22Rv1 (cell line): ENCODE data around the gene GFOD1.
"Not testable (repeated sequence)": the region's sequence is repeated elsewhere in the genome, so short reads cannot be mapped to it uniquely, and the experiment has no call there.

Source experiments
- H3K27ac ChIP-seq: fragments of 450-650 bp; 2 replicates; pipeline ENCODE4 v1.5.1; 2017
- CTCF ChIP-seq: fragments of 450-650 bp; IDR thresholded peaks from 2 replicates; pipeline ENCODE4 v1.5.1; 2017; ENCODE audit warnings: mild to moderate bottlenecking
- ZFX ChIP-seq: fragments of 450-650 bp; IDR thresholded peaks from 2 replicates; pipeline ENCODE4 v1.6.1; 2017; ENCODE audit warnings: antibody characterized with exemption, borderline replicate concordance

The GFOD1 gene

GRCh38 chr6:13517116-13517515 lies 29.7 kb upstream of the GFOD1 start:
- H3K27ac ChIP-seq = no peak overlapping the region
- TF ChIP-seq CTCF (no peak), ZFX (no peak)

- TF ChIP-seq CTCF (no peak), ZFX (no peak)
- H3K27ac ChIP-seq = no peak overlapping the region
Observed at GRCh38 chr6:13515912-13516311, 28.5 kb upstream of the GFOD1 start.

- TF ChIP-seq ZFX (no peak), CTCF (no peak)
- H3K27ac ChIP-seq = no peak overlapping the region
Observed at GRCh38 chr6:13513626-13514502, 26.5 kb upstream of the GFOD1 start.

- TF ChIP-seq ZFX (no peak), CTCF (no peak)
- H3K27ac ChIP-seq = no peak overlapping the region
Observed at GRCh38 chr6:13512900-13513299, 25.5 kb upstream of the GFOD1 start.

- no peak for TF ChIP-seq ZFX
- no peak for TF ChIP-seq CTCF
- no peak overlapping the region for H3K27ac ChIP-seq
Observed at GRCh38 chr6:13511913-13512717, 24.7 kb upstream of the GFOD1 start.

GRCh38 chr6:13511141-13511571 lies 23.8 kb upstream of the GFOD1 start:
- not testable (repeated sequence) for H3K27ac ChIP-seq

- not testable (repeated sequence) for H3K27ac ChIP-seq
Observed at GRCh38 chr6:13510433-13510832, 23.0 kb upstream of the GFOD1 start.
